K562 (cell line): Measurements from ENCODE around the gene EDN2. TPM values are rescaled to one million over a fixed set of nuclear protein-coding genes. Genes with fewer than 3 reads are reported as not detected.

Source experiments
- ATAC-seq: fragments of 200-7000 bp; cut with Tn5 transposase; 3 replicates; pipeline ENCODE4 v1.9.1; 2020; ENCODE audit warnings: moderate library complexity
- BruUV-seq: library from RNA; stranded (reverse); fragments of 400-500 nt; replicated peaks from 2 replicates; lab custom pipeline; 2021; lab: Mats Ljungman, UMichigan
- CTCF ChIA-PET: fragments of 300-600 bp; formaldehyde crosslinking; extraction: SDS; loops from one replicate; lab custom pipeline; 2021; ENCODE audit warnings: low intra/inter-chr PET ratio; lab: Yijun Ruan, JAX
- POLR2A ChIA-PET: fragments of 300-600, 350-650 bp; sonication (Branson Sonifier 250); formaldehyde crosslinking; extraction: SDS; loops from one replicate; lab custom pipeline; 2021; ENCODE audit warnings: antibody characterized with exemption, inconsistent platforms; lab: Yijun Ruan, JAX
- DNase-seq, 4 experiments: peaks; one replicate each; pipeline versions ENCODE4 v3.0.0 to v3.0.0-alpha.2; 2011 to 2018; ENCODE audit warnings: low spot score in 3 of 4, mixed read lengths in 3 of 4; ENCODE audit errors: extremely low read depth in 1 of 4
- FAIRE-seq: peaks from 2 replicates; lab custom pipeline; 2011; peaks lifted over from hg19 to GRCh38; lab: Jason Lieb, UNC
- H2AFZ ChIP-seq: 2 replicates; pipeline ENCODE4 v1.6.0; 2011; ENCODE audit warnings: low read depth, low read length, control low read depth, inconsistent platforms
- H3K27ac ChIP-seq: fragments of 200-600 bp; 3 replicates; pipeline ENCODE4 v1.8.0; 2011; ENCODE audit warnings: low read depth, mild to moderate bottlenecking, control low read depth, inconsistent platforms, low read length, moderate library complexity, mixed read lengths; ENCODE audit errors: extremely low read depth
- H3K27me3 ChIP-seq, 2 experiments: fragments of 300-600 bp in 1 of 2; 2 replicates in 1 of 2; 3 replicates in 1 of 2; pipeline versions ENCODE4 v1.6.0 to v1.8.0; 2011; ENCODE audit warnings: inconsistent platforms in 2 of 2, low read length in 2 of 2, mild to moderate bottlenecking in 1 of 2, mixed read lengths in 1 of 2, moderate library complexity in 1 of 2; ENCODE audit not compliant: control insufficient read depth in 2 of 2, insufficient read depth in 2 of 2
- H3K36me3 ChIP-seq: fragments of 300-600 bp; 3 replicates; pipeline ENCODE4 v1.8.0; 2011; ENCODE audit warnings: mild to moderate bottlenecking, low read length, inconsistent platforms; ENCODE audit not compliant: control insufficient read depth, insufficient read depth
- H3K4me1 ChIP-seq, 2 experiments: fragments of 200-600 bp in 1 of 2; replicated peaks in 1 of 2; 2 replicates in 1 of 2; 3 replicates in 1 of 2; pipeline versions ENCODE4 v1.5.1 to v1.8.0; 2011; ENCODE audit warnings: inconsistent platforms in 2 of 2, low read length in 2 of 2, mild to moderate bottlenecking in 1 of 2, mixed read lengths in 1 of 2, moderate library complexity in 1 of 2; ENCODE audit not compliant: control insufficient read depth in 2 of 2, insufficient read depth in 2 of 2
- H3K4me2 ChIP-seq: 2 replicates; pipeline ENCODE4 v1.6.1; 2011; ENCODE audit warnings: low read length, control low read depth, inconsistent platforms, mixed read lengths; ENCODE audit not compliant: insufficient read depth
- H3K4me3 ChIP-seq: fragments of 200-600 bp; sonication (generic), shearing (Covaris generic); 2 replicates; pipeline ENCODE4 v1.5.1; 2016; ENCODE audit warnings: control low read depth, inconsistent platforms
- H3K79me2 ChIP-seq: fragments of 200-600 bp; 3 replicates; pipeline ENCODE4 v1.8.0; 2011; ENCODE audit warnings: low read length, inconsistent platforms; ENCODE audit not compliant: control insufficient read depth, insufficient read depth
- H3K9ac ChIP-seq, 2 experiments: 2 replicates each; pipeline versions ENCODE4 v1.6.0 to v1.6.1; 2011; ENCODE audit warnings: low read depth in 2 of 2, low read length in 2 of 2, control low read depth in 1 of 2, inconsistent platforms in 1 of 2, mild to moderate bottlenecking in 1 of 2, mixed read lengths in 1 of 2; ENCODE audit not compliant: insufficient read depth in 1 of 2
- H3K9me1 ChIP-seq: one replicate; pipeline ENCODE4 v1.6.0; 2011; ENCODE audit warnings: inconsistent platforms, mild to moderate bottlenecking, low read length, moderate library complexity; ENCODE audit not compliant: control insufficient read depth, insufficient read depth
- H3K9me3 ChIP-seq: replicated peaks from 2 replicates; pipeline ENCODE4 v1.5.1; 2011; ENCODE audit warnings: low read depth, low read length, inconsistent platforms; ENCODE audit not compliant: control insufficient read depth, insufficient read depth
- H4K20me1 ChIP-seq: replicated peaks from 2 replicates; pipeline ENCODE4 v1.6.1; 2011; ENCODE audit warnings: low read length, inconsistent platforms, mixed read lengths; ENCODE audit not compliant: control insufficient read depth, insufficient read depth
- ARID1B ChIP-seq: fragments of 450-650 bp; IDR thresholded peaks from 2 replicates; pipeline ENCODE4 v1.6.1; 2016; ENCODE audit warnings: antibody characterized with exemption, mild to moderate bottlenecking, inconsistent platforms
- ESRRB ChIP-seq: fragments of 250-450 bp; sonication (Bioruptor Pico); IDR thresholded peaks from 2 replicates; pipeline ENCODE4 v1.5.0; 2020; ENCODE audit warnings: mild to moderate bottlenecking, moderate library complexity, borderline replicate concordance
- HMGN3 ChIP-seq: IDR thresholded peaks from 2 replicates; pipeline ENCODE4 v1.6.1; 2011; ENCODE audit warnings: borderline replicate concordance, low read depth, mild to moderate bottlenecking, mixed read lengths, low read length; ENCODE audit not compliant: insufficient read length; ENCODE audit errors: extremely low read depth
- KHSRP ChIP-seq: fragments of 450-650 bp; IDR thresholded peaks from 2 replicates; pipeline ENCODE4 v1.6.1; 2017
- KLF16 ChIP-seq: IDR thresholded peaks from 2 replicates; pipeline ENCODE4 v1.6.1; 2016; ENCODE audit warnings: antibody characterized with exemption
- MIER1 ChIP-seq: fragments of 450-650 bp; IDR thresholded peaks from 2 replicates; pipeline ENCODE4 v1.6.1; 2016; ENCODE audit warnings: antibody characterized with exemption, mild to moderate bottlenecking, low read depth
- MTA2 ChIP-seq: fragments of 450-650 bp; IDR thresholded peaks from 2 replicates; pipeline ENCODE4 v1.6.1; 2016; ENCODE audit warnings: low read depth
- MYBL2 ChIP-seq, 2 experiments: fragments of 450-650 bp in 1 of 2; sonication (generic) in 1 of 2; formaldehyde crosslinking in 1 of 2; IDR thresholded peaks; 2 replicates each; pipeline versions ENCODE4 v1.6.1 to v1.8.1; 2017 to 2022; ENCODE audit warnings: borderline replicate concordance in 1 of 2, inconsistent platforms in 1 of 2, low read depth in 1 of 2, mild to moderate bottlenecking in 1 of 2, missing genetic modification reagents in 1 of 2, moderate library complexity in 1 of 2
- RBM25 ChIP-seq: fragments of 200-400 bp; formaldehyde crosslinking; IDR thresholded peaks from 2 replicates; pipeline ENCODE4 v1.6.1; 2018; ENCODE audit warnings: low read length, low read depth, moderate library complexity; ENCODE audit not compliant: severe bottlenecking
- SMARCC2 ChIP-seq: fragments of 450-650 bp; IDR thresholded peaks from 2 replicates; pipeline ENCODE4 v1.6.1; 2017; ENCODE audit warnings: antibody characterized with exemption, moderate library complexity, mild to moderate bottlenecking, low read depth
- TCF7 ChIP-seq: sonication (generic); IDR thresholded peaks from 2 replicates; pipeline ENCODE4 v1.6.1; 2016; ENCODE audit warnings: antibody characterized with exemption, borderline replicate concordance
- XRCC4 ChIP-seq: IDR thresholded peaks from one replicate; pipeline ENCODE4 v1.6.1; 2011; ENCODE audit not compliant: insufficient read depth, insufficient read length; ENCODE audit errors: extremely low read depth
- ZNF589 ChIP-seq: fragments of 200-800 bp; sonication (Bioruptor generic); IDR thresholded peaks from 2 replicates; pipeline ENCODE4 v1.6.1; 2016; ENCODE audit warnings: low read depth, missing genetic modification characterization, missing compliant biosample characterization
- ZNF75A ChIP-seq: fragments of 450-650 bp; formaldehyde crosslinking; IDR thresholded peaks from 2 replicates; pipeline ENCODE4 v1.4.0; 2020; ENCODE audit warnings: mild to moderate bottlenecking
- WGBS: fragments of 100-300 bp; shearing (Covaris generic); methylation state at CpG from one replicate; pipeline ENCODE4 v1.1.6; 2016; ENCODE audit warnings: low coverage, mixed read lengths; ENCODE audit not compliant: insufficient coverage; ENCODE audit errors: missing lambda C conversion rate; 5-methylcytosine and 5-hydroxymethylcytosine counted together
- in situ Hi-C: fragments of 300-500 bp; cut with MboI; formaldehyde crosslinking; loops from 4 replicates; pipeline ENCODE4 v1.15.0; 2018; ENCODE audit warnings: inconsistent platforms, mixed read lengths
- intact Hi-C: fragments of 100-400 bp; cut with micrococcal nuclease; formaldehyde crosslinking; loops from 2 replicates; pipeline ENCODE4 v1.14.2; 2022
- polyA plus RNA-seq, 8 experiments: library from polyadenylated mRNA; depleted of rRNA in 4 of 8; stranded (reverse) in 5 of 8; unstranded in 3 of 8; fragments of >200 nt; fragmentation: Nextera tagmentation in 2 of 8; fragmentation: Illumina TruSeq in 1 of 8; extraction: Ambion mirVana in 2 of 8; extraction: Trizol in 1 of 8; gene quantifications; 2 replicates each; pipeline versions ENCODE4 v1.2.1 to v1.2.3, GENCODE V29; 2011 to 2014; ENCODE audit warnings: inconsistent platforms in 1 of 8, missing spikeins in 1 of 8
- total RNA-seq, 7 experiments: library from RNA; depleted of rRNA in 6 of 7; stranded (reverse); fragments of >200 nt in 6 of 7; fragmentation: Illumina TruSeq in 2 of 7; extraction: Trizol in 2 of 7; gene quantifications; 2 replicates each; pipeline versions ENCODE4 v1.2.1 to v1.2.3, GENCODE V29; 2011 to 2021; ENCODE audit warnings: low replicate concordance in 1 of 7
- TF ChIP-seq, protein P1 (sequence below): fragments of 250-450 bp; sonication (Bioruptor Pico); IDR thresholded peaks from 2 replicates; pipeline ENCODE4 v1.5.0; 2020; ENCODE audit warnings: mild to moderate bottlenecking
- TF ChIP-seq, protein P2 (sequence below): sonication (generic); formaldehyde crosslinking; IDR thresholded peaks from 2 replicates; pipeline ENCODE4 v1.8.0; 2022; ENCODE audit warnings: mild to moderate bottlenecking, missing genetic modification reagents, borderline replicate concordance

Gene EDN2
- total and polyA plus RNA-seq, 9 of the 15 experiments (the other 6 are each of a cell fraction or from before 2014, with no cell fraction given) = not detected

DNA sequence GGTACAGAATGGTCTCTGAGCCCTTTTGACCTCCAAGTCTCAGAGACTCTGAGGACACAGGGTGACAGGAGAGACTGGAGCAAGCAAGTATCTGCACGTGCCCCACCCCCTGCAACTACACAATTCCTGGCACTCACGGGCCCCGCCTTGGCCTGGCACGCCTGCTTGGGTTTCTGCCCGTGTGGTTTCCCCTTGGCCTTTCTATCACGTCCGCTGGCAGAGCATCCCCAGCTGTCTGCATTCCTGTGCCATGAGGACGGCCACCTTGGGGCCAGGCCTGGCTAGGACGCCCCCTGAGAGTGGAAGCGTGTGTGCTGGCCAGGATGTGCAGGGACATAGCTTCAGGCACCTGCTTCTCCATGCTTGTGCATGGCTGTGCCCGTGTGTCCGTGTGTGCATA, 14.3 kb upstream of the EDN2 start:
- intact Hi-C loops (no loop called here), in situ Hi-C loops (no loop called here)
- DNase-seq (no peak), ATAC-seq (no peak), FAIRE-seq (no peak)
- CTCF ChIA-PET = no interaction called here
- Histone ChIP-seq H3K79me2 (no peaks in the 10 kb centered on the region), H3K4me2 (no peak overlapping the region), H3K27me3 (peaks cover 0 to 15% of the 10 kb centered on the region in 2 experiments; a peak in 1 of 5 replicates), H3K36me3 (no peaks in the 10 kb centered on the region), H3K9me3 (no peaks in the 10 kb centered on the region), H3K9me1 (no peaks in the 10 kb centered on the region), H3K4me3 (no peak overlapping the region), H2AFZ (no peak overlapping the region), H3K27ac (no peak overlapping the region), H3K4me1 (peaks cover 19 to 37% of the 10 kb centered on the region in 2 experiments; a peak in 4 of 5 replicates), H4K20me1 (no peaks in the 10 kb centered on the region), H3K9ac (no peak overlapping the region)
- 15% methylated on average over 12 of the region's 12 CpGs for WGBS
- TF ChIP-seq XRCC4 (no peak), RBM25 (no peak), ESRRB (no peak), KLF16 (no peak), TCF7 (no peak), ARID1B (no peak), MIER1 (no peak), ZNF589 (no peak), MYBL2 (IDR thresholded peaks at IDR 0.05; ENCODE audit: low read depth) (no peak), MYBL2 (CRISPR knock-in tag; IDR thresholded peaks at IDR 0.05; ENCODE audit: borderline replicate concordance) (no peak), ZNF75A (CRISPR knock-in tag) (no peak), MTA2 (no peak), KHSRP (no peak), SMARCC2 (no peak), HMGN3 (no peak)
- TF ChIP-seq, protein P1, sequence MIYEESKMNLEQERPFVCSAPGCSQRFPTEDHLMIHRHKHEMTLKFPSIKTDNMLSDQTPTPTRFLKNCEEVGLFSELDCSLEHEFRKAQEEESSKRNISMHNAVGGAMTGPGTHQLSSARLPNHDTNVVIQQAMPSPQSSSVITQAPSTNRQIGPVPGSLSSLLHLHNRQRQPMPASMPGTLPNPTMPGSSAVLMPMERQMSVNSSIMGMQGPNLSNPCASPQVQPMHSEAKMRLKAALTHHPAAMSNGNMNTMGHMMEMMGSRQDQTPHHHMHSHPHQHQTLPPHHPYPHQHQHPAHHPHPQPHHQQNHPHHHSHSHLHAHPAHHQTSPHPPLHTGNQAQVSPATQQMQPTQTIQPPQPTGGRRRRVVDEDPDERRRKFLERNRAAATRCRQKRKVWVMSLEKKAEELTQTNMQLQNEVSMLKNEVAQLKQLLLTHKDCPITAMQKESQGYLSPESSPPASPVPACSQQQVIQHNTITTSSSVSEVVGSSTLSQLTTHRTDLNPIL = no peak
- TF ChIP-seq, protein P2, sequence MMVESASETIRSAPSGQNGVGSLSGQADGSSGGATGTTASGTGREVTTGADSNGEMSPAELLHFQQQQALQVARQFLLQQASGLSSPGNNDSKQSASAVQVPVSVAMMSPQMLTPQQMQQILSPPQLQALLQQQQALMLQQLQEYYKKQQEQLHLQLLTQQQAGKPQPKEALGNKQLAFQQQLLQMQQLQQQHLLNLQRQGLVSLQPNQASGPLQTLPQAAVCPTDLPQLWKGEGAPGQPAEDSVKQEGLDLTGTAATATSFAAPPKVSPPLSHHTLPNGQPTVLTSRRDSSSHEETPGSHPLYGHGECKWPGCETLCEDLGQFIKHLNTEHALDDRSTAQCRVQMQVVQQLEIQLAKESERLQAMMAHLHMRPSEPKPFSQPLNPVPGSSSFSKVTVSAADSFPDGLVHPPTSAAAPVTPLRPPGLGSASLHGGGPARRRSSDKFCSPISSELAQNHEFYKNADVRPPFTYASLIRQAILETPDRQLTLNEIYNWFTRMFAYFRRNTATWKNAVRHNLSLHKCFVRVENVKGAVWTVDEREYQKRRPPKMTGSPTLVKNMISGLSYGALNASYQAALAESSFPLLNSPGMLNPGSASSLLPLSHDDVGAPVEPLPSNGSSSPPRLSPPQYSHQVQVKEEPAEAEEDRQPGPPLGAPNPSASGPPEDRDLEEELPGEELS = no peak
- POLR2A ChIA-PET = no interaction called here
- no TSS peak for BruUV-seq
